Upper lobe of right lung (tissue), 1 donor: ENCODE measurements around the gene HACD4. TPM values are rescaled to one million over a fixed set of nuclear protein-coding genes. Genes with fewer than 3 reads are reported as not detected.

ENCODE experiments used
- ATAC-seq: fragments of 200-7000 bp; cut with Tn5 transposase; one replicate; pipeline ENCODE4 v1.9.1; 2020; ENCODE audit warnings: mild to moderate bottlenecking, moderate library complexity
- DNase-seq: peaks from one replicate; pipeline ENCODE4 v3.0.0-alpha.2; 2020
- H3K27ac ChIP-seq: fragments of 200-600 bp; one replicate; pipeline ENCODE4 v1.8.0; 2022
- H3K27me3 ChIP-seq: fragments of 200-600 bp; one replicate; pipeline ENCODE4 v1.8.0; 2022; ENCODE audit warnings: mild to moderate bottlenecking
- H3K36me3 ChIP-seq: fragments of 200-600 bp; one replicate; pipeline ENCODE4 v1.8.0; 2022
- H3K4me1 ChIP-seq: fragments of 200-600 bp; one replicate; pipeline ENCODE4 v1.8.0; 2022
- H3K4me3 ChIP-seq: fragments of 200-600 bp; one replicate; pipeline ENCODE4 v1.8.0; 2022; ENCODE audit warnings: mild to moderate bottlenecking
- H3K9me3 ChIP-seq: fragments of 200-600 bp; one replicate; pipeline ENCODE4 v1.8.0; 2022
- intact Hi-C: fragments of 100-400 bp; cut with DNase I; formaldehyde crosslinking; loops from one replicate; pipeline ENCODE4 v1.11.0; 2022
- total RNA-seq: library from RNA; stranded (reverse); fragmentation: NEBNext Ultra II Directional; extraction: Animal tissue kit (Norgen Biotek cat#: 25700); gene quantifications from one replicate; pipeline ENCODE4 v1.2.1, GENCODE V29; 2021
- TF ChIP-seq, protein P1 (sequence below): fragments of 200-600 bp; IDR thresholded peaks from one replicate; pipeline ENCODE4 v1.8.0; 2022; ENCODE audit warnings: antibody characterized with exemption
- donor health status: DM: no; HTN: yes; CAD: no; lungs with severe emphysema.

Gene HACD4
- total RNA-seq, 1 donor from 2014 or later: 10.6 TPM

DNA sequence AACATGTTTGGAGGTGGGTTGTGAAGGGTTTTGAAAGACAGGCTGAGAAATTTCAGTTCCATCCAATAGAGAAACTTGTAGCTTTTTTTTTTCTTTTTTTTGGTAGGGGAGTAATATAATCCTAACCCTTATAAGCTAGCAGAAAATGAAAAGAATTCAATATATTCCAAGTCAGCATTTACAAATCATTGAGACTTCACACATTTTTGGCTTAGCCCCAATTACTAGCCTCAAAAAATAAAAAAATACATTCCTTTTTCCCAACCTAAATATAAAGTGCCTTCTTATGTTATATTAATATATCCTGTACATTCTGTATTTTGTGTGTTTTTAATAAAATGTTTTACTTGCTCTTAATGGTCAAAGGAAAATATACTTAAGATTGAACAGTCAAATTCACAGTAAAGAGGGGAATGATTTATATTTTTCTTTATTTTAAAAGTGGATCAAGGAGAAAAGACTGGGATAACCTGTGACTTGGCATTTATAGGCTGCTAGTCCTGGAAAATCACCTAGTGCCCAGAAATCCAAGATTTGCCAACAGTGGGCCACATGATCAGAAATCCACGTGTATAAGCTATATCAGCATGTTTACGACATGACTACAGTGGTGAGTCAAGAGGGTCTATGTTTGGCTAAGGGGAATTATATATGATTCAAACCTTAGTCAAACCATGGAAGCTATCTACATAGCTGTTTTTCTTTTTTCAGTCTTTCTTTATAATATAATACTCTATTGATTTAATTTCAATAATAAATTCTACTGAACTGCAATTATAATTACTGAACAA is 14.5 kb downstream of the HACD4 start:
- ATAC-seq (no peak), DNase-seq (no peak)
- TF ChIP-seq, protein P1, sequence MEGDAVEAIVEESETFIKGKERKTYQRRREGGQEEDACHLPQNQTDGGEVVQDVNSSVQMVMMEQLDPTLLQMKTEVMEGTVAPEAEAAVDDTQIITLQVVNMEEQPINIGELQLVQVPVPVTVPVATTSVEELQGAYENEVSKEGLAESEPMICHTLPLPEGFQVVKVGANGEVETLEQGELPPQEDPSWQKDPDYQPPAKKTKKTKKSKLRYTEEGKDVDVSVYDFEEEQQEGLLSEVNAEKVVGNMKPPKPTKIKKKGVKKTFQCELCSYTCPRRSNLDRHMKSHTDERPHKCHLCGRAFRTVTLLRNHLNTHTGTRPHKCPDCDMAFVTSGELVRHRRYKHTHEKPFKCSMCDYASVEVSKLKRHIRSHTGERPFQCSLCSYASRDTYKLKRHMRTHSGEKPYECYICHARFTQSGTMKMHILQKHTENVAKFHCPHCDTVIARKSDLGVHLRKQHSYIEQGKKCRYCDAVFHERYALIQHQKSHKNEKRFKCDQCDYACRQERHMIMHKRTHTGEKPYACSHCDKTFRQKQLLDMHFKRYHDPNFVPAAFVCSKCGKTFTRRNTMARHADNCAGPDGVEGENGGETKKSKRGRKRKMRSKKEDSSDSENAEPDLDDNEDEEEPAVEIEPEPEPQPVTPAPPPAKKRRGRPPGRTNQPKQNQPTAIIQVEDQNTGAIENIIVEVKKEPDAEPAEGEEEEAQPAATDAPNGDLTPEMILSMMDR: no peak
- no peaks in the 10 kb centered on the region for H3K4me1 ChIP-seq
- H3K9me3 ChIP-seq: no peaks in the 10 kb centered on the region
- no peaks in the 10 kb centered on the region for H3K27me3 ChIP-seq
- H3K36me3 ChIP-seq: peaks cover 17% of the 10 kb centered on the region
- no peak overlapping the region for H3K4me3 ChIP-seq
- H3K27ac ChIP-seq: no peak overlapping the region
- intact Hi-C loops: no loop called here

GRCh38 chr9:21015995-21016394 is 15.4 kb downstream of the HACD4 start:
- intact Hi-C loops: no loop called here
- no peak for ATAC-seq
- peaks cover 17% of the 10 kb centered on the region for H3K36me3 ChIP-seq
- DNase-seq: no peak
- H3K4me3 ChIP-seq: no peak overlapping the region
- H3K4me1 ChIP-seq: no peaks in the 10 kb centered on the region
- H3K9me3 ChIP-seq: no peaks in the 10 kb centered on the region
- TF ChIP-seq, protein P1: no peak
- H3K27ac ChIP-seq: no peak overlapping the region
- H3K27me3 ChIP-seq: no peaks in the 10 kb centered on the region

DNA sequence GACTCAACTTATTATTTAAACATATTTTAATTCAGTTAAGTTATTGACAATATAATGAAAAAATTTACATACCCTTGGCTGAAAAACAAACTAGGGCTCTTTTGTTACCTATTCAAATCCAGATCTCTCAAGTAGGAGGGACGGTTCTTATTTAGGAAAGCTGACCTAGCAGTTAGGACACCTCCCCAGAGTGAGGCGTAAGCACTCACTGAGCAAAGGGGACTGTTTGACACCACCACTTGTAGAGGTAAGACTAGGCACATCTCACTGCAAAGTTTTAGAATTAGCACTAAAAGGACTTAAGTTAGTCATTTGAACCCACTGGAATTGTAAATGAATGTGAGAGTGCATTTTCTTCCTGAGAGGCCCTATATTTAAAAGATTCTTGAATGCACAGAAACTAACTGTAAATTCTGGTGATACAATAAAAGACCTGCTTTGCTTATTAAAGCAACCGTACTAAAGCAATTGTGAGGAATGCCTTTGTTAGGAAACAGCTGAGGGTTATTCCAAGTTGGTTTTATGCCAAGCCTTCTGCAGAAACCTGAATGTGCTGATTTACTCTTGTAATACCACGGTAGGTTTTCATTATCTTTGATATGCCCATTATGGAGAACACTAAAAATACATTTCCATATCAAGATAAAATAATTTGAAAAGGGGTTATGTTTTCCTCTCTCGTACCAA is 16.2 kb downstream of the HACD4 start:
- H3K4me1 ChIP-seq: no peaks in the 10 kb centered on the region
- H3K27me3 ChIP-seq: no peaks in the 10 kb centered on the region
- no peak for DNase-seq
- H3K9me3 ChIP-seq: no peaks in the 10 kb centered on the region
- no peak overlapping the region for H3K4me3 ChIP-seq
- intact Hi-C loops: no loop called here
- TF ChIP-seq, protein P1: no peak
- peaks cover 17% of the 10 kb centered on the region for H3K36me3 ChIP-seq
- no peak overlapping the region for H3K27ac ChIP-seq
- no peak for ATAC-seq

GRCh38 chr9:21002040-21002439 is 29.4 kb downstream of the HACD4 start:
- DNase-seq (no peak), ATAC-seq (no peak)
- Histone ChIP-seq H3K9me3 (no peaks in the 10 kb centered on the region), H3K4me1 (no peaks in the 10 kb centered on the region), H3K27ac (no peak overlapping the region), H3K27me3 (no peaks in the 10 kb centered on the region), H3K4me3 (no peak overlapping the region), H3K36me3 (peaks cover 16% of the 10 kb centered on the region)
- intact Hi-C loops: no loop called here
- TF ChIP-seq, protein P1: no peak

DNA sequence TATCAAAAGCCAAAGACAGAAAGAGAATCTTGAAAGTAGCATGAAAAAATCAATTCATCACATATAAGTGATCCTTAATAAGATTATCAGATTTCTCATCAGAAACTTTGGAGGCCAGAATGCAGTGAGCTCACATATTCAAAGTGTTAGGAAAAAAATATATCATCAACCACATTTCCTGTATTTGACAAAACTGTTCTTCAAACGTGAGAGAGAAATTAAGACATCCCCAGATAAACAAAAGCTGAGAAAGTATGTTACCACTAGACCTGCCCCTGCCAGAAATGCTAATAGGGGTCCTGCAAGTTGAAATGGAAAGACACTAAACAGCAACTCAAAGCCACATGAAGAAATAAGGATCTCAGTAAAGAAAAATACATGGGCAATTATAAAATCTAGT is 29.9 kb downstream of the HACD4 start:
- H3K36me3 ChIP-seq: peaks cover 12% of the 10 kb centered on the region
- H3K4me1 ChIP-seq: no peaks in the 10 kb centered on the region
- DNase-seq (no peak), ATAC-seq (no peak)
- H3K27ac ChIP-seq: no peak overlapping the region
- H3K4me3 ChIP-seq: no peak overlapping the region
- no peaks in the 10 kb centered on the region for H3K9me3 ChIP-seq
- intact Hi-C loops: no loop called here
- TF ChIP-seq, protein P1: no peak
- no peaks in the 10 kb centered on the region for H3K27me3 ChIP-seq
